OCI-LY7 (cell line): ENCODE data around the gene NLRC3. TPM values are rescaled to one million over a fixed set of nuclear protein-coding genes. Genes with fewer than 3 reads are reported as not detected.

Experiments used
- BruUV-seq: library from RNA; stranded (reverse); fragments of 400-500 nt; replicated peaks from 2 replicates; lab custom pipeline; 2021; lab: Mats Ljungman, UMichigan
- CTCF ChIA-PET: fragments of 300-600 bp; sonication (Branson Sonifier 250); formaldehyde crosslinking; loops from one replicate; lab custom pipeline; 2022; ENCODE audit warnings: antibody characterized with exemption; ENCODE audit not compliant: unreplicated experiment; lab: Charles Lee
- POLR2A ChIA-PET: fragments of 300-600 bp; sonication (Branson Sonifier 250); formaldehyde crosslinking; loops from one replicate; lab custom pipeline; 2022; ENCODE audit warnings: antibody characterized with exemption; lab: Charles Lee
- DNase-seq: peaks from one replicate; pipeline ENCODE4 v3.0.0-alpha.2; 2015; ENCODE audit warnings: low spot score
- H2AFZ ChIP-seq: fragments of 200-600 bp; sonication (generic), shearing (Covaris generic); 2 replicates; pipeline ENCODE4 v1.6.1; 2014; ENCODE audit warnings: mild to moderate bottlenecking, antibody characterized with exemption, low read length, moderate library complexity
- H3K27ac ChIP-seq: fragments of 200-600 bp; sonication (generic); 2 replicates; pipeline ENCODE4 v1.5.1; 2014; ENCODE audit warnings: mixed run types, low read depth, mild to moderate bottlenecking, moderate library complexity, low read length, inconsistent platforms; ENCODE audit not compliant: poor library complexity, severe bottlenecking
- H3K36me3 ChIP-seq: fragments of 200-600 bp; sonication (generic); 2 replicates; pipeline ENCODE4 v1.6.1; 2014; ENCODE audit warnings: mild to moderate bottlenecking, antibody characterized with exemption, low read length, moderate library complexity, mixed read lengths; ENCODE audit not compliant: insufficient read depth
- H3K4me1 ChIP-seq: fragments of 200-600 bp; sonication (generic); 2 replicates; pipeline ENCODE4 v1.5.1; 2014; ENCODE audit warnings: mild to moderate bottlenecking, low read length; ENCODE audit not compliant: insufficient read depth, poor library complexity, severe bottlenecking
- H3K4me2 ChIP-seq: fragments of 200-600 bp; sonication (generic); 2 replicates; pipeline ENCODE4 v1.6.1; 2014; ENCODE audit warnings: mild to moderate bottlenecking, low read length
- H3K4me3 ChIP-seq: fragments of 200-600 bp; sonication (generic); 2 replicates; pipeline ENCODE4 v1.5.1; 2014; ENCODE audit warnings: mild to moderate bottlenecking, low read depth, low read length; ENCODE audit not compliant: poor library complexity, severe bottlenecking
- H3K79me2 ChIP-seq: fragments of 200-600 bp; sonication (generic); 2 replicates; pipeline ENCODE4 v1.6.1; 2016; ENCODE audit warnings: low read depth, mild to moderate bottlenecking, low read length, moderate library complexity, mixed read lengths; ENCODE audit not compliant: insufficient read depth
- H3K9me2 ChIP-seq: fragments of 200-600 bp; sonication (generic); 2 replicates; pipeline ENCODE4 v1.6.1; 2016; ENCODE audit warnings: mild to moderate bottlenecking, low read length, mixed read lengths; ENCODE audit not compliant: insufficient read depth
- H3K9me3 ChIP-seq: fragments of 200-600 bp; sonication (generic); 2 replicates; pipeline ENCODE4 v1.6.1; 2014; ENCODE audit warnings: mild to moderate bottlenecking, mixed run types, low read length, mixed read lengths
- H4K20me1 ChIP-seq: fragments of 200-600 bp; sonication (generic); 2 replicates; pipeline ENCODE4 v1.6.1; 2014; ENCODE audit warnings: mild to moderate bottlenecking, antibody characterized with exemption, low read length, moderate library complexity, mixed read lengths; ENCODE audit not compliant: insufficient read depth
- EZH2phosphoT487 ChIP-seq: fragments of 200-600 bp; sonication (generic); IDR thresholded peaks from 2 replicates; pipeline ENCODE4 v1.6.1; 2018; ENCODE audit warnings: low read depth, borderline replicate concordance, mild to moderate bottlenecking, mixed run types, antibody characterized with exemption, low read length, moderate library complexity, mixed read lengths
- intact Hi-C: fragments of 100-400 bp; cut with micrococcal nuclease; formaldehyde crosslinking; loops from one replicate; pipeline ENCODE4 v1.10.0; 2022; ENCODE audit not compliant: unreplicated experiment
- total RNA-seq, 2 experiments: library from RNA; depleted of rRNA in 1 of 2; stranded (reverse); fragments of >200 nt in 1 of 2; shearing (Covaris generic) in 1 of 2; gene quantifications; 2 replicates each; pipeline ENCODE4 v1.2.3, GENCODE V29; 2014 to 2022
- TF ChIP-seq, protein P1 (sequence below): fragments of 200-600 bp; sonication (generic); conservative IDR thresholded peaks from 2 replicates; pipeline ENCODE4 v1.5.1; 2014; ENCODE audit warnings: mild to moderate bottlenecking, antibody characterized with exemption, low read length, moderate library complexity, mixed read lengths

NLRC3 gene
- total RNA-seq, 2 experiments from 2014 or later: 50.6 to 74.0 TPM

DNA sequence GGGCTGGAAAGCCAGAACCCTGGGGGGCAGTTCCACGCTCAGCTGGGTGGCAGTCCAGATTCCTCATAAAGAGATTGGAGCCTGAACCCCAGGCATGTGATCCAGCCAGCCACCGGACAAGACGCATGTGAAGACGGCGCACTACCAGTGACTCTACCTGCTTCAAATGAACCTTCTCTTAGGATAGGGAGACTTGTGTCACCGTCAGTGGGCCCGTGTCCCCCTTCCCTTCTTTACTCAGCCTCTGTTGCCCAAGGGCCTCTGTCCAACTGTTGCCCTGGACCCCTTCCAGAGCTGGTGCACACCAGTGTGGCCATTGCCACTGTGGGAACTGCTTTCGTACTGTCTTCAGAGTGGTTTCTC lies 58.2 kb downstream of the NLRC3 start:
- ChIA-PET POLR2A (no interaction called here), CTCF (interaction anchor here (0.6 kb wide), 1 partner anchor 193 kb away, joined by 3 read pairs; no protein-coding TSS in a partner anchor)
- H3K79me2 ChIP-seq: no peaks in the 10 kb centered on the region
- no peak overlapping the region for H3K4me2 ChIP-seq
- TF ChIP-seq, protein P1, sequence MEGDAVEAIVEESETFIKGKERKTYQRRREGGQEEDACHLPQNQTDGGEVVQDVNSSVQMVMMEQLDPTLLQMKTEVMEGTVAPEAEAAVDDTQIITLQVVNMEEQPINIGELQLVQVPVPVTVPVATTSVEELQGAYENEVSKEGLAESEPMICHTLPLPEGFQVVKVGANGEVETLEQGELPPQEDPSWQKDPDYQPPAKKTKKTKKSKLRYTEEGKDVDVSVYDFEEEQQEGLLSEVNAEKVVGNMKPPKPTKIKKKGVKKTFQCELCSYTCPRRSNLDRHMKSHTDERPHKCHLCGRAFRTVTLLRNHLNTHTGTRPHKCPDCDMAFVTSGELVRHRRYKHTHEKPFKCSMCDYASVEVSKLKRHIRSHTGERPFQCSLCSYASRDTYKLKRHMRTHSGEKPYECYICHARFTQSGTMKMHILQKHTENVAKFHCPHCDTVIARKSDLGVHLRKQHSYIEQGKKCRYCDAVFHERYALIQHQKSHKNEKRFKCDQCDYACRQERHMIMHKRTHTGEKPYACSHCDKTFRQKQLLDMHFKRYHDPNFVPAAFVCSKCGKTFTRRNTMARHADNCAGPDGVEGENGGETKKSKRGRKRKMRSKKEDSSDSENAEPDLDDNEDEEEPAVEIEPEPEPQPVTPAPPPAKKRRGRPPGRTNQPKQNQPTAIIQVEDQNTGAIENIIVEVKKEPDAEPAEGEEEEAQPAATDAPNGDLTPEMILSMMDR: no peak
- TF ChIP-seq EZH2phosphoT487: no peak
- no peak for DNase-seq
- no peaks in the 10 kb centered on the region for H3K4me1 ChIP-seq
- no peaks in the 10 kb centered on the region for H4K20me1 ChIP-seq
- H3K27ac ChIP-seq: no peak overlapping the region
- H3K36me3 ChIP-seq: peaks cover 14% of the 10 kb centered on the region; the same call in 1 of the 2 replicates
- BruUV-seq: no TSS peak
- no peaks in the 10 kb centered on the region for H3K9me2 ChIP-seq
- intact Hi-C loops: no loop called here
- H3K9me3 ChIP-seq: no peaks in the 10 kb centered on the region
- no peak overlapping the region for H2AFZ ChIP-seq
- no peak overlapping the region for H3K4me3 ChIP-seq

DNA sequence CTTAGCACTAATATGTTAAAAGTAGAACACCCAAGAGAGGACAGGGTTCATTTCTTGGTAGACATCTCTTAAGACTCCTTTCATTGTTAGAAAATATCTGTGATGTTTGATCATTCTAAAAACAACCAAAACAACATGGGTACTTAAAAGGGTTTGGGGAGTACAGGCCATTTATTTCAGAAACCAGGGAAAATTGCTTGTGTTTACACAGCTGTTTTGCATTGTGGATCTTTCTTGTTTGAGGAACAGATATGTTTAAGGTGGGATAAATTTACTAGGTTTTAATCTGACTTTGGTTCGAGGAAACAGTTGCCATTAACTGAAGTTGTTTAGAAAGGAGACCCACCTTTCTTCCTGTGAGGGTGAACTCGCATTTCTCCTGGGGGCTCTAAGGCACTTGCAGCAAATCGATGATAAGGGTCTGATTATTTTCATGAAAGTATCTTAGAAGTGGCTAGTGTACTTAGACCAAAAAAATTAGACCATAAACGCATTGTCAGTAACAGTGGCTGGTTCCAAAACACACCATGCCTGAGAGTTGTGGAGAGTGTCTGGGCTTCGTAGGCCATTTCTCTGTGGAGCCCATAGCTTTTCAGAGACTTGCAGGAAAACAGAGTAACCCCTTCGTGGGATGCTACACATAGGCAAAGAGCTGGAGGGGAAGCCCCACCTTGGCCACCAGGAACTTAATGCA lies 58.8 kb downstream of the NLRC3 start:
- BruUV-seq: no TSS peak
- POLR2A ChIA-PET: interaction anchor here (0.5 kb wide), 1 partner anchor 192 kb away, joined by 3 read pairs; no protein-coding TSS in a partner anchor
- CTCF ChIA-PET: interaction anchor here (0.6 kb wide), 1 partner anchor 193 kb away, joined by 3 read pairs; no protein-coding TSS in a partner anchor

More for the DNA sequence above, 58.8 kb downstream of the NLRC3 start:
- H3K36me3 ChIP-seq: peaks cover 9% of the 10 kb centered on the region; the same call in 1 of the 2 replicates
- no peak overlapping the region for H3K4me2 ChIP-seq
- intact Hi-C loops: no loop called here
- H3K9me2 ChIP-seq: no peaks in the 10 kb centered on the region
- no peaks in the 10 kb centered on the region for H4K20me1 ChIP-seq
- H3K4me3 ChIP-seq: no peak overlapping the region
- no peaks in the 10 kb centered on the region for H3K4me1 ChIP-seq
- no peaks in the 10 kb centered on the region for H3K79me2 ChIP-seq
- DNase-seq: no peak
- H3K9me3 ChIP-seq: no peaks in the 10 kb centered on the region
- H3K27ac ChIP-seq: no peak overlapping the region
- H2AFZ ChIP-seq: no peak overlapping the region
- TF ChIP-seq, protein P1: no peak
- TF ChIP-seq EZH2phosphoT487: no peak
